Activated T-cell treated with anti-CD3 and anti-CD28 coated beads for 1 hour (primary cell): Measurements from ENCODE around the gene NEMP1.
"Not testable (repeated sequence)": the region's sequence is repeated elsewhere in the genome, so short reads cannot be mapped to it uniquely, and the experiment has no call there.

Experiments
- DNase-seq: peaks from one replicate; pipeline ENCODE4 v3.0.0-alpha.2; 2020; ENCODE audit warnings: low read depth

NEMP1 gene

GRCh38 chr12:57078519-57079404 lies at the start of gene NEMP1:
NEMP1 (minus strand) TSS chr12:57078791; CDS start chr12:57078745, 46 bp downstream.
- DNase-seq, result peak; percentile 84

GRCh38 chr12:57127726-57128518 lies 49.3 kb upstream of the NEMP1 start, which contains the start of gene LRP1:
LRP1 (plus strand) TSS chr12:57128483; CDS start chr12:57128965, 482 bp downstream.
- peak; percentile 73 for DNase-seq

GRCh38 chr12:57127101-57127725 lies 48.6 kb upstream of the NEMP1 start:
- DNase-seq, result peak; percentile 17

- no peak for DNase-seq
These were observed 48.0 kb upstream of the NEMP1 start for GRCh38 chr12:57126561-57126960.

- DNase-seq, result no peak
These were observed 47.5 kb upstream of the NEMP1 start for GRCh38 chr12:57126061-57126460.

- DNase-seq, result peak; percentile 66
These were observed 45.8 kb upstream of the NEMP1 start for GRCh38 chr12:57124261-57124877.

- DNase-seq, result no peak
These were observed 45.2 kb upstream of the NEMP1 start for GRCh38 chr12:57123813-57124212.

- not testable (repeated sequence) for DNase-seq
These were observed 42.1 kb upstream of the NEMP1 start for GRCh38 chr12:57120718-57121117.

- DNase-seq, result no peak
These were observed 40.9 kb upstream of the NEMP1 start for GRCh38 chr12:57119294-57120085.

GRCh38 chr12:57118711-57119271 lies 40.2 kb upstream of the NEMP1 start:
- DNase-seq, result no peak

- DNase-seq, result no peak
These were observed 38.1 kb upstream of the NEMP1 start for GRCh38 chr12:57116580-57117281.

GRCh38 chr12:57112492-57113294 lies 34.1 kb upstream of the NEMP1 start:
- no peak for DNase-seq

GRCh38 chr12:57111031-57111734 lies 32.6 kb upstream of the NEMP1 start, which contains the start of gene STAT6:
STAT6 (minus strand) TSS chr12:57111362; CDS start chr12:57108278, 3,084 bp downstream.
- DNase-seq, result peak; percentile 70

- peak; percentile 55 for DNase-seq
These were observed 31.8 kb upstream of the NEMP1 start for GRCh38 chr12:57110104-57111030.

GRCh38 chr12:57109207-57110103 lies 30.9 kb upstream of the NEMP1 start:
- no peak for DNase-seq

GRCh38 chr12:57107456-57108155 lies 29.0 kb upstream of the NEMP1 start:
- no peak for DNase-seq
